ENCODE data around the gene GRWD1. TPM values are rescaled to one million over a fixed set of nuclear protein-coding genes. Genes with fewer than 3 reads are reported as not detected.
A peak's percentile ranks its signal among the peaks of the same experiment; 100 is the strongest.

Gene GRWD1
- polyA plus RNA-seq, 2 donors, result 6.2 to 18.1 TPM

DNA sequence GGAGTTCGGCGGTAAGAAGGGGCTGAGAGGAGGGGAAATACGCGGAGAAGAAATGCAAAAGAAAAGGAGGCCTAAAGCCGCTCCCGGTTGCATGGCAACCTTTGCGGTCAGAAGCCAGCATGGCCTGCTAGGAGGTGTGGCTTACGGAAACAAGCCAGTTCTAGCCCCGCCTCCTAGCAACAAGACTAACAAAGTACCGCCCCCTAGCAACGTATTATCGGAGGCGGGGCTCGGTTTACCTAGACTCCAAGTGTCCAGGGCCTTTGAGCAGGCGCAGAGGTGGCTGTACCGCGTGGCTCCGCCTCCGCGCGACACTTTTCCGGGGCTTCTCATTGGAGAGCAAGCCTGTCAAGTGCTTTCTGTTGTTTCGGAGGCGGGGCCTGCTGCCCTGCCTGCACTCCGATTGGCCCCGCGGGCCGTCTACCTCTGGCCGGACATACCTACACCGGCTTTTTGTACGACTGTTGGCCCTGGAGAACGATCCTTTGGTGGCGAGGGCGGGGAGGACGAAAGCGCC lies 23.0 kb downstream of the GRWD1 start:
- Histone ChIP-seq H3K36me3 (ENCODE audit: control insufficient read depth in 2 of 2, insufficient read depth in 2 of 2, low read length in 1 of 2) (peaks cover 17 to 29% of the 10 kb centered on the region in 2 donors), H3K4me3 (ENCODE audit: low read depth in 1 of 2, low read length in 2 of 2) (peak overlapping the region; percentile 78 to 92), H3K27ac (ENCODE audit: low read depth in 2 of 2, low read length in 1 of 2) (peak overlapping the region; percentile 97 to 100), H3K27me3 (ENCODE audit: control insufficient read depth in 1 of 2, insufficient read depth in 2 of 2, low read length in 2 of 2) (no peaks in the 10 kb centered on the region), H3K9me3 (ENCODE audit: control insufficient read depth in 2 of 2, insufficient read depth in 1 of 2, low read depth in 1 of 2, low read length in 1 of 2) (no peaks in the 10 kb centered on the region), H3K4me1 (ENCODE audit: control insufficient read depth in 2 of 2, insufficient read depth in 2 of 2, low read length in 1 of 2) (peaks cover 4 to 10% of the 10 kb centered on the region in 2 donors)
- WGBS, 2 donors, result 0% methylated on average over 35 to 36 of the region's 36 CpGs

DNA sequence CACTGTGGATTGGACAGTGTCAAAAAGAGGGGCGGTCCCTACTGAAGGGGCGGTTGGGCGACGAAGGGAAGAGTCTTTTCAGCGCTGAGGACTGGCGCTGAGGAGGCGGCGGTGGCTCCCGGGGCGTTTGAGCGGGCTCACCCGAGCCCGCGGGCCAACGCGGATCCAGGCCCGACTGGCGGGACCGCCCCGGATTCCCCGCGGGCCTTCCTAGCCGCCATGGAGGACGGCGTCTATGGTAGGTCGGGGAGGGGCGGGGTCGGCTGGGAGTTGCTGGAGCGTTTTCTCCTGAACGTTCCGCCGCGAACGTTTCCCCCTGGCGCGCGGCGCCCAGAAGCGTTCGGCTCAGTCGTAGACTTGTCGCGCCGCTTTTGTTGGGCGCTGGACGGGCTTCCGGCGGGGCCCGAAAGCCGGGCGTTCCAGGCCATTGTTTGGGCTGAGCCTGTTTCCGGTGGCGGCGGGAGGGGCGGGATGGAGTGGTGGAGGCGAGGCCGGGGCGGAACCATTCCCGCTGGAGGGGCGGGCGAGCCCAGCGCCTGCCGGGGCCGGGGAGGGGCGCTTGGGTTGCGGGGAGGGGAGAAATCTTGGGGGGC lies 23.6 kb downstream of the GRWD1 start, which contains the start of gene CYTH2:
Gene CYTH2 (plus strand): TSS at position 81 of the 593 bp plus-strand sequence. CDS start 139 bp downstream, at position 220.
- H3K4me1 ChIP-seq (ENCODE audit: control insufficient read depth in 2 of 2, insufficient read depth in 2 of 2, low read length in 1 of 2), result peaks cover 4 to 10% of the 10 kb centered on the region in 2 donors
- peak within 1 kb of the TSS; percentile 78 to 92 for H3K4me3 ChIP-seq (ENCODE audit: low read depth in 1 of 2, low read length in 2 of 2)
- 0 to 1% methylated on average over 65 to 66 of the region's 66 CpGs for WGBS, 2 donors
- H3K9me3 ChIP-seq (ENCODE audit: control insufficient read depth in 2 of 2, insufficient read depth in 1 of 2, low read depth in 1 of 2, low read length in 1 of 2), result no peaks in the 10 kb centered on the region
- H3K27ac ChIP-seq (ENCODE audit: low read depth in 2 of 2, low read length in 1 of 2), result peak within 1 kb of the TSS; percentile 97 to 100
- H3K27me3 ChIP-seq (ENCODE audit: control insufficient read depth in 1 of 2, insufficient read depth in 2 of 2, low read length in 2 of 2), result no peaks in the 10 kb centered on the region
- H3K36me3 ChIP-seq (ENCODE audit: control insufficient read depth in 2 of 2, insufficient read depth in 2 of 2, low read length in 1 of 2), result peaks cover 18 to 35% of the 10 kb centered on the region in 2 donors

DNA sequence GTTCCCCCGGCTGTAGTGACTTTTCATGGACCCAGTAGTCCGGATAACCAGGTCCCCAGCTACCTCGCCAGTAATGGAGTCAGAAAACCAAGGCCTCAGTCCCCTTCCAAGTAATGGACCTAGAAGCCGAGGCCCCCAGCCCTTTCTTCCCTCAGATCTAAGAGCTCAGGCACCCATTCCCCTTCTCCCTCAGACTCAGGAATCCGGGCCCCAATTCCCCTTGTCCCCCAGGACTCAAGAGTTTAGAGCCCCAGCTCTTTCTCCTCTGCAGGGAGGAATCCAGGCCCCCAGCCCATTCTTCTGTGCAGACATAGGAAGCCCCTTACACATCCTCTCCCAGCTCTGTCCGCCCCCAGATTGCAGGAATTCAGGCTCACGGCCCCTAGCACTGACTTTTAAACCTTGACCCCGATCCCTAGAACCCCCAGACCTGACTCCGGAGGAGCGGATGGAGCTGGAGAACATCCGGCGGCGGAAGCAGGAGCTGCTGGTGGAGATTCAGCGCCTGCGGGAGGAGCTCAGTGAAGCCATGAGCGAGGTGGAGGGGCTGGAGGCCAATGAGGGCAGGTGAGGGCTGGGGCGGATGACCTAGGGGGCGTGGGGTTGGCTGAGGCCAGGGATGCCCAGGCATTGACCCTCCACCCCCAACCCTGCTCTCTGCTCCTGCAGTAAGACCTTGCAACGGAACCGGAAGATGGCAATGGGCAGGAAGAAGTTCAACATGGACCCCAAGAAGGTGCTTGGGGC lies 24.3 kb downstream of the GRWD1 start:
- no peaks in the 10 kb centered on the region for H3K9me3 ChIP-seq (ENCODE audit: control insufficient read depth in 2 of 2, insufficient read depth in 1 of 2, low read depth in 1 of 2, low read length in 1 of 2)
- H3K36me3 ChIP-seq (ENCODE audit: control insufficient read depth in 2 of 2, insufficient read depth in 2 of 2, low read length in 1 of 2), result peaks cover 25 to 42% of the 10 kb centered on the region in 2 donors
- peaks cover 4 to 10% of the 10 kb centered on the region in 2 donors for H3K4me1 ChIP-seq (ENCODE audit: control insufficient read depth in 2 of 2, insufficient read depth in 2 of 2, low read length in 1 of 2)
- 51% methylated on average over 20 of the region's 20 CpGs for WGBS, 2 donors
- H3K4me3 ChIP-seq (ENCODE audit: low read depth in 1 of 2, low read length in 2 of 2), result peak overlapping the region; percentile 78 to 92
- peak overlapping the region; percentile 97 to 100 for H3K27ac ChIP-seq (ENCODE audit: low read depth in 2 of 2, low read length in 1 of 2)
- H3K27me3 ChIP-seq (ENCODE audit: control insufficient read depth in 1 of 2, insufficient read depth in 2 of 2, low read length in 2 of 2), result no peaks in the 10 kb centered on the region

DNA sequence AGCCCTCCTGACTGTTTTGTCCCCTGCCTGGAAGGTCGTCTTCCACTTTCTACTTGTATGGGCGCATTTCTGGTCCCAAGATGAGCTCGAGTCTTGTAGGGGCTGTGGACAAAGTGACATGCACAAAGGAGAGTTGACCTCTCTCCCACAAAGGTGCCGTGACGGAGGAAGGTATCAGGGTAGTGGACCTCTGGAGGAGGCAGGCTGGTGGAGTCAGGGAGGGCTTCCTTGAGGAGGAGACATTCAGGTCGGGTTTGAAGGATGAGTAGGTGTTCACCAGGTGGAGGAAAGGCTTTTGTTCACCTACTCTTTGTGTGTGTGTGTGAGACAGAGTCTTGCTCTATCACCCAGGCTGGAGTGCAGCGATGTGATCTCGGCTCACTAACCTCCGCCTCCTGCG lies 25.1 kb downstream of the GRWD1 start:
- whole genome bisulfite sequencing, 2 donors, result 90 to 91% methylated on average over 10 of the region's 10 CpGs
- Histone ChIP-seq H3K9me3 (ENCODE audit: control insufficient read depth in 2 of 2, insufficient read depth in 1 of 2, low read depth in 1 of 2, low read length in 1 of 2) (no peaks in the 10 kb centered on the region), H3K27ac (ENCODE audit: low read depth in 2 of 2, low read length in 1 of 2) (no peak overlapping the region), H3K27me3 (ENCODE audit: control insufficient read depth in 1 of 2, insufficient read depth in 2 of 2, low read length in 2 of 2) (no peaks in the 10 kb centered on the region), H3K36me3 (ENCODE audit: control insufficient read depth in 2 of 2, insufficient read depth in 2 of 2, low read length in 1 of 2) (peaks cover 31 to 50% of the 10 kb centered on the region in 2 donors), H3K4me3 (ENCODE audit: low read depth in 1 of 2, low read length in 2 of 2) (no peak overlapping the region), H3K4me1 (ENCODE audit: control insufficient read depth in 2 of 2, insufficient read depth in 2 of 2, low read length in 1 of 2) (peaks cover 4 to 10% of the 10 kb centered on the region in 2 donors)

DNA sequence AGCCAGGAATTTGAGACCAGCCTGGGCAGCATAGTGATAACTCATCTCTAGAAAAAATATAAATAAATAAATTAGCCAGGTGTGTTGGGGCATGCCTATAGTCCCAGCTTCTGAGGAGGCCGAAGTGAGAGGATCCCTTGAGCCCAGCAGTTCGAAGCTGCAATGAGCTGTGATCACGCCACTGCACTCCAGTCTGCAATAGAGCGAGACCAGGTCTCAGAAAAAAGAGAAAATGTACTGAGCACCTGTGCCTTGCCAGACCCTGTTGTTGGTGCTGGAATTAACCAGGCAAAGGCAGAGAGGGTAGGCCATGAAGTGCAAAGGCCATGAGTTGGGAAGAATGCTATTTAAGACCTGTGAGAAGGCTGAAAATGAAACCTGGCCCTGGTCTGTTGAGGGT lies 26.1 kb downstream of the GRWD1 start:
- Histone ChIP-seq H3K27me3 (ENCODE audit: control insufficient read depth in 1 of 2, insufficient read depth in 2 of 2, low read length in 2 of 2) (no peaks in the 10 kb centered on the region), H3K36me3 (ENCODE audit: control insufficient read depth in 2 of 2, insufficient read depth in 2 of 2, low read length in 1 of 2) (peaks cover 32 to 56% of the 10 kb centered on the region in 2 donors), H3K27ac (ENCODE audit: low read depth in 2 of 2, low read length in 1 of 2) (no peak overlapping the region), H3K4me1 (ENCODE audit: control insufficient read depth in 2 of 2, insufficient read depth in 2 of 2, low read length in 1 of 2) (peaks cover 4 to 10% of the 10 kb centered on the region in 2 donors), H3K9me3 (ENCODE audit: control insufficient read depth in 2 of 2, insufficient read depth in 1 of 2, low read depth in 1 of 2, low read length in 1 of 2) (no peaks in the 10 kb centered on the region), H3K4me3 (ENCODE audit: low read depth in 1 of 2, low read length in 2 of 2) (no peak overlapping the region)
- 82 to 90% methylated on average over 4 of the region's 4 CpGs for WGBS, 2 donors

DNA sequence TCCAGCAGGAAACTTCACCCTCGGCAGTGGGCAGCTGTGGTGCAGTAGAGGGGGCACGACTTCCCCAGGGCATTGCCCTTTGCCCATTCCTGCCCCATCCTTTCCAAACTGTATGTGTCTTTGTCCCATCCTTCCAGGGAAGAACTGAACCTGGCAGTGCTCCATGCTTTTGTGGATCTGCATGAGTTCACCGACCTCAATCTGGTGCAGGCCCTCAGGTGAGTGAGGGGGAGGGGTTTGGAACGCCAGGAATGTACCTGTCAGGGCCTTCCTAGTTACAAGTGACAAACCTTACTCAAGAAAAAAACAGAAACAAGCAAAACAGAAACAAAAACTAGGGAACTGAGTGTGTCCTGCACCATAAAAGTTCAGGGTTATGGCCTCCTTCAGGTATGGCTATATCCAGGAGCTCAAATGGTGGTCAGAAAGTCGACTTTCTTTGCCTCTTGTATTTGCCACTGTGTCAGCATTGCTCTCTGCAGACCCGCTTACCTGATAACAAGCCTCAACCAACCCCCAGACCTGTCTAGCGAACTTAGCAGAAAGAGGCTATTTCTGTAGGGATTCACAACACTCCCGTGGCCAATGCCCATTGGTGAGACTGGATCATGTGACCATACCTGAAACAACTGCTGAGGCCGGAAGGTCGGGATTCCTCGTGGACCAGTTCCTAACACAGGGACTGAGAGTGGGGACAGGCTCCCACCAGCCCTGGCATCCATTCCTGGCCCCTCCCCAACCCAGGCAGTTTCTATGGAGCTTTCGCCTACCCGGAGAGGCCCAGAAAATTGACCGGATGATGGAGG lies 27.6 kb downstream of the GRWD1 start:
- 79 to 81% methylated on average over 14 of the region's 14 CpGs for WGBS, 2 donors
- H3K4me1 ChIP-seq (ENCODE audit: control insufficient read depth in 2 of 2, insufficient read depth in 2 of 2, low read length in 1 of 2), result peaks cover 4 to 10% of the 10 kb centered on the region in 2 donors
- H3K36me3 ChIP-seq (ENCODE audit: control insufficient read depth in 2 of 2, insufficient read depth in 2 of 2, low read length in 1 of 2), result peaks cover 40 to 65% of the 10 kb centered on the region in 2 donors
- H3K27ac ChIP-seq (ENCODE audit: low read depth in 2 of 2, low read length in 1 of 2), result no peak overlapping the region
- H3K4me3 ChIP-seq (ENCODE audit: low read depth in 1 of 2, low read length in 2 of 2), result no peak overlapping the region
- no peaks in the 10 kb centered on the region for H3K27me3 ChIP-seq (ENCODE audit: control insufficient read depth in 1 of 2, insufficient read depth in 2 of 2, low read length in 2 of 2)
- H3K9me3 ChIP-seq (ENCODE audit: control insufficient read depth in 2 of 2, insufficient read depth in 1 of 2, low read depth in 1 of 2, low read length in 1 of 2), result no peaks in the 10 kb centered on the region

DNA sequence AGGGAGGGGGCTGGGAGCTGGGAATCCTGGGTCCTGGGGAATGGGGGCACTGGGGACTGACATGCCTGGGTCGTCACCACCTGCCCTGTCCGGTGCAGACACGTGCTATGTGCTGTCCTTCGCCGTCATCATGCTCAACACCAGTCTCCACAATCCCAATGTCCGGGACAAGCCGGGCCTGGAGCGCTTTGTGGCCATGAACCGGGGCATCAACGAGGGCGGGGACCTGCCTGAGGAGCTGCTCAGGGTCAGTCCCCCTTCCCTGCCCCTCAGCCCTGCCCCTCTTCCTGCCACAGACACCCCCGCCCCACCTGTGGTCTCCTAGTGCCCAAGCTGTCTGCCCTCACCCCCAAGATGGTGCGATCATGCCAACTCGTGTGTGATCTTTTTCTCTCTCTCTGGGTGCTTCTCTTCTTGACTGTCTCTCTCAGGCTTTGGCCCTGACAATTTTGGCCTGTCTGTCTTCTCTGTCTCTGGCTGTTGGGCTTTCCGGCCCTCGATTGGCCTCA lies 28.4 kb downstream of the GRWD1 start:
- H3K27ac ChIP-seq (ENCODE audit: low read depth in 2 of 2, low read length in 1 of 2), result no peak overlapping the region
- peaks cover 4 to 10% of the 10 kb centered on the region in 2 donors for H3K4me1 ChIP-seq (ENCODE audit: control insufficient read depth in 2 of 2, insufficient read depth in 2 of 2, low read length in 1 of 2)
- H3K4me3 ChIP-seq (ENCODE audit: low read depth in 1 of 2, low read length in 2 of 2), result no peak overlapping the region
- 91% methylated on average over 16 of the region's 16 CpGs for WGBS, 2 donors
- no peaks in the 10 kb centered on the region for H3K27me3 ChIP-seq (ENCODE audit: control insufficient read depth in 1 of 2, insufficient read depth in 2 of 2, low read length in 2 of 2)
- H3K36me3 ChIP-seq (ENCODE audit: control insufficient read depth in 2 of 2, insufficient read depth in 2 of 2, low read length in 1 of 2), result peaks cover 40 to 68% of the 10 kb centered on the region in 2 donors
- H3K9me3 ChIP-seq (ENCODE audit: control insufficient read depth in 2 of 2, insufficient read depth in 1 of 2, low read depth in 1 of 2, low read length in 1 of 2), result no peaks in the 10 kb centered on the region

DNA sequence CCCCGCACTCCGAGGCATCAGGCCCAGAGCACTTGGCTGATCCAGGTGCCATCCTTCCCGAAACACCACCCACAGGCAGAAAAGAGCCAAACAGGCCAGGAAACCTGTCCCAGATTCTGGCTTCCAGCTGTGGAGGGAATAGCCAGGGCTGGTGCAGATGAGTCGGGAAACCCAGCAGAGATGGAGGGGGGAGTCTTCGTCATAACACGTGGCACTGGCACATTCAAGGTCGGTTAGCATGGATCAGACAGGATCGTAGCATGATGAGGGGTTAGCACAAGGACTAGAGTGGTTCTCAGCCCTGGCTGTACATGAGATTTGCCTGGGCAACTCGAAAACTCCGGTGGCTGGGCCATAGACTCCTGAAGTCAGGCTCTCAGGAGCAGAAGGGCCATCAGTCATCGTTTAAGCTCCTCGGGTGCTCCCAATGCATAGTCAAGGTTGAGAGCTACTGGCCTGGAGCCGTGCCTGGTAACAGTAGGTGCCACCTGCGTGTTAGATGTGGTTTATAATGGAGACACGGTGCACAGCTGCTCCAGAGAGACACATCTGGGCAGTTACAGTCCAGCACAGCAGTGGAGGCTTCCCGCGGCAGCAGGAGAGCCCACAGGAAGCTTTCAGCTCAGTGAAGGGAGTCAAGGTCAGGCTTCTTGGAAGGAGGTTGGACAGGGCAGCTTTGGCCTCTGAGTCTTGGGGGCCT lies 29.7 kb downstream of the GRWD1 start:
- Histone ChIP-seq H3K9me3 (ENCODE audit: control insufficient read depth in 2 of 2, insufficient read depth in 1 of 2, low read depth in 1 of 2, low read length in 1 of 2) (no peaks in the 10 kb centered on the region), H3K4me1 (ENCODE audit: control insufficient read depth in 2 of 2, insufficient read depth in 2 of 2, low read length in 1 of 2) (peaks cover 0 to 8% of the 10 kb centered on the region in 2 donors), H3K27me3 (ENCODE audit: control insufficient read depth in 1 of 2, insufficient read depth in 2 of 2, low read length in 2 of 2) (no peaks in the 10 kb centered on the region), H3K27ac (ENCODE audit: low read depth in 2 of 2, low read length in 1 of 2) (no peak overlapping the region), H3K36me3 (ENCODE audit: control insufficient read depth in 2 of 2, insufficient read depth in 2 of 2, low read length in 1 of 2) (peaks cover 40 to 73% of the 10 kb centered on the region in 2 donors), H3K4me3 (ENCODE audit: low read depth in 1 of 2, low read length in 2 of 2) (no peak overlapping the region)
- 81 to 84% methylated on average over 17 of the region's 17 CpGs for WGBS, 2 donors

All from esophagus (tissue), 2 donors.